HEK293 (cell line): ENCODE results near the gene IRAK2.
"Not testable (repeated sequence)": the region's sequence is repeated elsewhere in the genome, so short reads cannot be mapped to it uniquely, and the experiment has no call there.

Source experiments
- OVOL3 ChIP-seq: fragments of 450-650 bp; formaldehyde crosslinking; IDR thresholded peaks from 2 replicates; pipeline ENCODE4 v1.5.1; 2016; ENCODE audit warnings: missing biosample characterization, missing genetic modification characterization
- SP7 ChIP-seq: fragments of 450-650 bp; formaldehyde crosslinking; IDR thresholded peaks from 2 replicates; pipeline ENCODE4 v1.5.1; 2016; ENCODE audit warnings: missing biosample characterization, missing genetic modification characterization
- ZBTB17 ChIP-seq: fragments of 450-650 bp; formaldehyde crosslinking; IDR thresholded peaks from 2 replicates; pipeline ENCODE4 v1.5.1; 2016; ENCODE audit warnings: missing biosample characterization, missing genetic modification characterization
- TF ChIP-seq, protein P1 (sequence below): fragments of 450-650 bp; formaldehyde crosslinking; IDR thresholded peaks from 2 replicates; pipeline ENCODE4 v1.5.1; 2016; ENCODE audit warnings: missing biosample characterization, missing genetic modification characterization
- TF ChIP-seq, protein P2 (sequence below): fragments of 450-650 bp; formaldehyde crosslinking; IDR thresholded peaks from 2 replicates; pipeline ENCODE4 v1.5.1; 2016; ENCODE audit warnings: missing biosample characterization, missing genetic modification characterization

DNA sequence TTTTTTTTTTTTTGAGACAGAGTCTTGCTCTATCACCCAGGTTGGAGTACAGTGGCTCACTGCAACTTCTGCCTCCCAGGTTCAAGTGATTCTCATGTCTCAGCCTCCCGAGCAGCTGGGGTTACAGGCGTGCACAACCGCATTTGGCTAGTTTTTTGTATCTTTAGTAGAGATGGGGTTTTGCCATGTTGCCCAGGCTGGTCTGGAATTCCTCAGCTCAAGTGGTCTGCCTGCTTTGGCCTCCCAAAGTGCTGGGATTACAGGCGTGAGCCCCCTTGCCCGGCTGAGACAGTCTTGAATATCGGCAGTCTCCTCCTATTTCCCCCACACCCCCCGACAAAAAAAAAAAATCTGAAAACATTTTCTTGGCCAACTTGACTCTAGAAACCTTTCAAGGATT lies 102.2 kb downstream of the IRAK2 start:
- TF ChIP-seq, protein P1, sequence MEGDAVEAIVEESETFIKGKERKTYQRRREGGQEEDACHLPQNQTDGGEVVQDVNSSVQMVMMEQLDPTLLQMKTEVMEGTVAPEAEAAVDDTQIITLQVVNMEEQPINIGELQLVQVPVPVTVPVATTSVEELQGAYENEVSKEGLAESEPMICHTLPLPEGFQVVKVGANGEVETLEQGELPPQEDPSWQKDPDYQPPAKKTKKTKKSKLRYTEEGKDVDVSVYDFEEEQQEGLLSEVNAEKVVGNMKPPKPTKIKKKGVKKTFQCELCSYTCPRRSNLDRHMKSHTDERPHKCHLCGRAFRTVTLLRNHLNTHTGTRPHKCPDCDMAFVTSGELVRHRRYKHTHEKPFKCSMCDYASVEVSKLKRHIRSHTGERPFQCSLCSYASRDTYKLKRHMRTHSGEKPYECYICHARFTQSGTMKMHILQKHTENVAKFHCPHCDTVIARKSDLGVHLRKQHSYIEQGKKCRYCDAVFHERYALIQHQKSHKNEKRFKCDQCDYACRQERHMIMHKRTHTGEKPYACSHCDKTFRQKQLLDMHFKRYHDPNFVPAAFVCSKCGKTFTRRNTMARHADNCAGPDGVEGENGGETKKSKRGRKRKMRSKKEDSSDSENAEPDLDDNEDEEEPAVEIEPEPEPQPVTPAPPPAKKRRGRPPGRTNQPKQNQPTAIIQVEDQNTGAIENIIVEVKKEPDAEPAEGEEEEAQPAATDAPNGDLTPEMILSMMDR (tag by site-specific recombination) = not testable (repeated sequence)
- not testable (repeated sequence) for TF ChIP-seq ZBTB17, SP7, OVOL3 (tag by site-specific recombination)
- TF ChIP-seq, protein P2, sequence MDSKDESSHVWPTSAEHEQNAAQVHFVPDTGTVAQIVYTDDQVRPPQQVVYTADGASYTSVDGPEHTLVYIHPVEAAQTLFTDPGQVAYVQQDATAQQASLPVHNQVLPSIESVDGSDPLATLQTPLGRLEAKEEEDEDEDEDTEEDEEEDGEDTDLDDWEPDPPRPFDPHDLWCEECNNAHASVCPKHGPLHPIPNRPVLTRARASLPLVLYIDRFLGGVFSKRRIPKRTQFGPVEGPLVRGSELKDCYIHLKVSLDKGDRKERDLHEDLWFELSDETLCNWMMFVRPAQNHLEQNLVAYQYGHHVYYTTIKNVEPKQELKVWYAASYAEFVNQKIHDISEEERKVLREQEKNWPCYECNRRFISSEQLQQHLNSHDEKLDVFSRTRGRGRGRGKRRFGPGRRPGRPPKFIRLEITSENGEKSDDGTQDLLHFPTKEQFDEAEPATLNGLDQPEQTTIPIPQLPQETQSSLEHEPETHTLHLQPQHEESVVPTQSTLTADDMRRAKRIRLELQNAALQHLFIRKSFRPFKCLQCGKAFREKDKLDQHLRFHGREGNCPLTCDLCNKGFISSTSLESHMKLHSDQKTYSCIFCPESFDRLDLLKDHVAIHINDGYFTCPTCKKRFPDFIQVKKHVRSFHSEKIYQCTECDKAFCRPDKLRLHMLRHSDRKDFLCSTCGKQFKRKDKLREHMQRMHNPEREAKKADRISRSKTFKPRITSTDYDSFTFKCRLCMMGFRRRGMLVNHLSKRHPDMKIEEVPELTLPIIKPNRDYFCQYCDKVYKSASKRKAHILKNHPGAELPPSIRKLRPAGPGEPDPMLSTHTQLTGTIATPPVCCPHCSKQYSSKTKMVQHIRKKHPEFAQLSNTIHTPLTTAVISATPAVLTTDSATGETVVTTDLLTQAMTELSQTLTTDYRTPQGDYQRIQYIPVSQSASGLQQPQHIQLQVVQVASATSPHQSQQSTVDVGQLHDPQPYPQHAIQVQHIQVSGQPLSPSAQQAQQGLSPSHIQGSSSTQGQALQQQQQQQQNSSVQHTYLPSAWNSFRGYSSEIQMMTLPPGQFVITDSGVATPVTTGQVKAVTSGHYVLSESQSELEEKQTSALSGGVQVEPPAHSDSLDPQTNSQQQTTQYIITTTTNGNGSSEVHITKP = not testable (repeated sequence)
